Brain pericyte (primary cell): ENCODE measurements around the gene UBXN7.
"Not testable (repeated sequence)": the region's sequence is repeated elsewhere in the genome, so short reads cannot be mapped to it uniquely, and the experiment has no call there.

Experiments
- DNase-seq: peaks from one replicate; pipeline ENCODE4 v3.0.0-alpha.2; 2012; ENCODE audit warnings: low read depth, low spot score

The UBXN7 gene

DNA sequence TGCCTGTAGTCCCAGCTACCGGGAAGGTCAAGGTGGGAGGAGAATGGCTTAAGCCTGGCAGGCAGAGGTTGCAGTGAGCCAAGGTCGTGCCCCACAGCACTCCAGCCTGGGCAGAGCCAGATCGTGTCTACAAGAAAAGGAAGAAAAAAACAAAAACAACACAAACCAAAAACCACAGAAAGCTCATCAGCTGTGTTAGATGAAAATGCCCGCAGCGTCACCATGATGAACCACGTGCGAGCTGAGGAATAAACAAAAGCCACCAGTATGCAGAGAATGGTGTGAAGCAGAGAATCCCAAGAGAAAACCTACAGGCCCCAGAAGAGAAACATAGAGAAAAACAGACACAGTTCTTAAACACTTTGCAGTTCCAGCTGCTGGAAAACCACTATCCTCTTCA is 74.3 kb downstream of the UBXN7 start:
- DNase-seq: no peak

DNA sequence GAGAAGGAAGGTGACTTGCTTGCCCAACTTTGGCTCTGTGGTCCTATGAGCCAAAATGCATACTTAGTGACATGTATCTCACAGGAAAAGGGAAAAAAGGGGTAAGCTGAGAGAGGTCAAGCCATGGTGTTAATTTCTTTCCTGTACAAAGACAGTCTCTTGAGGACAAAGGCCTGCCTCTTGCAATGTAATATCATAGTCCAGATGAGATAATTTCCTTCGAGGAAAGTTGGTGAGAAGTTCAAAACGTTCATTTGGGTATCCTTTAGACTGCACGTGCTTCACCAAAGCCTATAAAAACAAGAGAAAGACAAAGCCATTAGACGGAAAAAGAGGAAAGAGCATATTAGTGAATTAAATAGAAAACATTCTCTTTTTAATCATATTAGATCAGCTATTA is 75.7 kb downstream of the UBXN7 start:
- DNase-seq: no peak

DNA sequence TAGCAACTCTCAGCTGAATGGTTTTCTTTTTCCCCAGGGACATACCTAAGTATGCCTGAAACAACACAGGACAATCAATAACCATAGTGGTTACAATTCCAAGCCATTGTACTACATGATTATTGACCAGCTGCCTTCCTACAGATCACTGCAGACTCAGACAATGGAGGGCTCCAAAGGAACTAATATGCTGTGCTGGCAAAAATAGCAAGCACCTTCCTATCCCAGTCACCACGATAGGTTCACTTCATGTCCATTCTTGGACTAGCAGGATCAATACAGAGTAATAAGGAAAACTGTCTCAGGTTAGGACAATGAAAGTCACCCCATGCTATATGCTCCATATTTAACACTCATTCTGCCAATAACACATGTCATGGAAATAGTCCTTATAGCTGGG is 76.6 kb downstream of the UBXN7 start:
- no peak for DNase-seq

DNA sequence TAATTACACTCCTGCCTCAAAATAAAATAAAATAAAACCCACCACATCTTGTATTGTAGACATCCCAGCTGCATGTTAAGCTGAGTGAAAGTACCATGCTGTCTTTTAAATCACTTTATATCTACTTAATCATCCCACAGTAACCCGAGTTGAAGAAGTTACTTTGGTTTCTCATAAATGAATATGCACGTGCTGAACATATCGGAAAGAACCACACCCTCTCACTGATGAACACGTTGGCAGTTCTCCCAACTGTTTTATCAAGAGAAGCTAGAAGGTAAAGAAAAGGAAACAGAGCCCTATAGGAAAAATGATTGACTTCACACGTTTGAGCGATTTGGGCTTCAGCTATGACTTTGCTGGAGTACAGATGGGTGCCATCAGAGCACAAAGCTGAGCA is 78.1 kb downstream of the UBXN7 start:
- DNase-seq: no peak

DNA sequence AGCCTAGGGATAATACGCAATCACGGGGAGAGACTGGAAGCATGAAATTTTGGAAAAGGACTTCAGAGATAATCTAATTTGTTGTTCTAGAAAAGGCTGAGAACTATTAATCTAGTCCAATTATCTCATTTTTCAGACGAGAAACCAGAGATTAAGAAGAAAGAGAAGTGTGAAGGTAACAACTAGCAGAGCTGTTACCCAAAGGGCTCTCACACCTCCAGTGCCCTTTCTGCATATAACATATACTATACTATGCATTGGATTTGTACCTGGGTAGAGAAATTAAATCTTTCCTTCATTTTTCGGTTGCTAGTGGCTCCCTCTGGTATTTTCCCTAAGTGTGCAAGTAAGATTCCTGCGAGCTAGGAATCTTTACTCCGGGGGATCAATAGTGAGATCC is 80.7 kb downstream of the UBXN7 start:
- no peak for DNase-seq

DNA sequence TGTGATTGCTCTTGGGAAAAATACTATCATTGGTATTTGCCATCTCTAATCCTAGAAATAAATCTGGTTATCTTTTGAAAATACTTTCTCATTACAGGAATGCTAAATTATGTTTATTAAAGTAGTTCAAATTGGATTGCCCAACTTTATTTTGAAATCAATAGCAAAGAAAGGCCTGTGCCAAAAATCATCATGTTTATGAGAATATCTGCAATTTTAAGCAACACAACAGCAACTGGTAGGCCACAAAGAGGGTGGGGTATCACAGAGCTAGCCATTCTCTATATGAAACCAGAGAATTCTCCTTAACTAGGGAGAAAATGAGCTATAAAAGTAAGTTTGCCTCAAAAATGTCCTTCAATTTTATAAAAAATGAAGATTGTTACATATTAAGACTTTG is 82.2 kb downstream of the UBXN7 start:
- no peak for DNase-seq

DNA sequence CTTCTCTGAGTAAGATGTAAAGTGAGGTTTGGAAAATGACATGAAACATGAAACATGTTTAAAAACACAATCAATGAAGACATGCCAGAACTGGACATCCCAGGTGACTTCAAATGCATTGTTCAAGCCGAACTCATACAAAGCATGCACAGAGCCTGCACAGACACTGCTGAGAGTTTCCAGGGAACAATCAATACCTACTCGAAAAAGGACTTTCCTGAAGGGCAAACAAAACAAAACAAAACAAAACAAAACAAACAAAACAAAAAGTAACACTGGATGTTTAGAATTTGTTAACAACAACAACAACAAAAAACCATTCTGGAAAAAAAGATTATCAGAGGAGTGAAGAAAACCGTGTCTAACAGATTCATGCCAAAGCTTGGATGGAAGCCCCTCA is 83.5 kb downstream of the UBXN7 start:
- no peak for DNase-seq

DNA sequence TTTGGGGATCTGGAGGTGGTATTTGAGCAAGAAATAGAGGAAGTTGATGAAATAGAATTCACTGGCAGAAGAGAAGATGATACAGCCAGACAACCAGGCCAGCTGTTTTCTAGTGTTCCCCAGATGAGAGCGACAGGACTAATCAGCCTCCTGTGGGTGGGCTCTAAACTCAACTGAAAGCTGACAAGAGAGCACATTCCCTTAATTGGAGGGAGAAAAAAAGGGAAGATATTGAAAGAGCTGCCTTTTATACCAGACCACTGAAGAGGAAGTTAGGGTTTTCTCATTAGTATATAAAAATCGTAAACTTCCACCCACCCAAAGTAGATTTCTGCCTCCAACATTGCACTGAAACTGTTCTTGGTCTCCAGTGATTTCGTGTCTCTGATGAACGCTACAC is 87.6 kb downstream of the UBXN7 start:
- no peak for DNase-seq

DNA sequence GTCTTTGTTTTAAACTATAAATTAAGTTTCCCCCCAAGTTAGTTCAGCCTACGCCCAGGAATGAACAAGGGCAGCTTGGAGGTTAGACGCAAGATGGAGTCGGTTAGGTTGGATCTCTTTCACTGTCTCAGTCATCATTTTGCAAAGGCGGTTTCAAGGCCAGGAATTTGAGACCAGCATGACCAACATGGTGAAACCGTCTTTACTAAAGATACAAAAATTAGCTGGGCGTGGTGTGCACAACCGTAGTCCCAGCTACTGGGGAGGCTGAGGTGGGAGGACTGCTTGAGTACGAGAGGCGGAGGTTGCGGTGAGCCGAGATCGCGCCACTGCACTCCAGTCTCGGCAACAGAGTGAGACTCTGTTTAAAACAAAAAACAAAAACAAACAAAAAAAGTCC is 88.3 kb downstream of the UBXN7 start:
- DNase-seq: not testable (repeated sequence)

DNA sequence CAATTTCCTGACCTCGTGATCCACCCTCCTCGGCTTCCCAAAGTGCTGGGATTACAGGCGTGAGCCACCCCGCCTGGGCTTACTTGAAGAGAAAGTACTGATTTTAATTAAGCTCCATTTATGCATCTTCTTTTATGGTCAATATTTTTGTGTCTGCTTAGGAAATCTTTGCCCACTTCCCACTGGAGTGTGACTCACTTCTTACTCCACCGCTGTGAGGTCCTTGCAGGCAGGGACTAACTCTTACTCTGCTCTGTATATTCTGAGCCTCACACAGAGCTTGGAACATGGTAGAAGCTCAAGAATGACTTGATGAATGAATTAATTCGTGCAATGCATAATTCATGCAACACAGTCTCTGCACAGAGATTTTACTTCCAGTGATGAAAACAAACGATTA is 91.1 kb downstream of the UBXN7 start:
- DNase-seq: no peak

DNA sequence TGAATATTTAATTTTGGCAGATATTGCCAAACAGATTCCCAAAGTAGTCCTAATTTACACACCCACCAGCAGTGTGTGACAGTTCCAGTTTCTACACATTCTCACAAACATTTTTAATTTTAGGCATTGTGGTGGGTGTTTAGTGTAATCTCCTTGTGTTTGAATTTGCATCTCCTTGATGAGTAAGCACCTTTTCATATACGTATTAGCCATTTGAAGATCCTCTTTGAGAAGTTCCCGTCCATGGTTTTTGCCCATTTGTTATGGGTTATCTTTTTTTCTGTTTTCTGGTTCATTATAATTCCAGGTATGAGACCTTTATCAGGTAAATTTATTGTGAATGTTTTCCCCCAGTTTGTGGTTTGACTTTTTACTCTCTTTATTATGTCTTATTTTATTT is 91.8 kb downstream of the UBXN7 start:
- no peak for DNase-seq

DNA sequence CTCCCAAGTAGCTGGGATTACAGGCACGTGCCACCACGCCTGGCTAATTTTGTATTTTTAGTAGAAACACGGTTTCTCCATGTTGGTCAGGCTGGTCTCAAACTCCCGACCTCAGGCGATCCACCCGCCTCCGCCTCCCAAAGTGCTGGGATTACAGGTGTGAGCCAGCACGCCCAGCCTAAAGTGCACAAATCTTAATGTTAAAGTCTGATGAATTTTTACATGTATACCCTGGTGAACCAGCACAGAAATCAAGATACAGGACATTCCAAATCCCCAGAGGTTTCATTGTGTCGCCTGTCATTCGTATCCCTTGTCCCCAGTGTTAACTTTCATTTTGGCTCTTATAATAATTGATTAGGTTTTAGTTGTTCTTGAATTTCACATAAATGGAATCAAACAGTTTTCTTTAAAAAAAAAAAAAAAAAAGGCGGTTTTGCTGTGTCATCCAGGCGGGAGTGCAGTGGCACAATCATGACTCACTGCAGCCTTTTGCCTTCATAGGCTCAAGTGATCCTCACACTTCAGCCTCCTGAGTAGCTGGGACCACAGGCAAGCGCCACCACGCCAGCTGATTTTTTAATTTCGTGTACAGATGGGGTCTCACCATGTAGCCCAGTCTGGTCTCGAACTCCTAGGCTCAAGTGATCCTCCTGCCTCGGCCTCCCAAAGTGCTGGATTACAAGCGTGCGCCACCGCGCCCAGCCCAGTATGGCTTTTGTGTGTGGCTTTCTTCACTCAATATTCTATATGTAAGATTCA is 92.6 kb downstream of the UBXN7 start:
- DNase-seq: no peak

DNA sequence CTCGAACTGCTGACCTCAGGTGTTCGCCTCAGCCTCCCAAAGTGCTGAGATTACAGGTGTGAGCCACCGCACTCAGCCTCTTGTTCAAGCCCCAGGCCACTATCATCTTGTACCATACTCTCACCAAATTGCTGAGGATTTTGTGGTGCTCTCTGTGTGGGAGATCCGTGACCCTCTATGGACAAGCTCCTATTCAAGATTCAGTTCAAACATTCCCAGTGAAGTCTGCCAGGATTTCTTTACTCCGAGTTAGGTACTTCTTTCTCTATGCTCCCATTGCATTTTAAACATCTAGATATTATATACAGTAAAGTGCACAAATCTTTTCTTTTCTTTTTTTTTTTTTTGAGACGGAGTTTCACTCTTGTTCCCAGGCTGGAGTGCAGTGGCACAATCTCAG is 93.2 kb downstream of the UBXN7 start:
- no peak for DNase-seq

DNA sequence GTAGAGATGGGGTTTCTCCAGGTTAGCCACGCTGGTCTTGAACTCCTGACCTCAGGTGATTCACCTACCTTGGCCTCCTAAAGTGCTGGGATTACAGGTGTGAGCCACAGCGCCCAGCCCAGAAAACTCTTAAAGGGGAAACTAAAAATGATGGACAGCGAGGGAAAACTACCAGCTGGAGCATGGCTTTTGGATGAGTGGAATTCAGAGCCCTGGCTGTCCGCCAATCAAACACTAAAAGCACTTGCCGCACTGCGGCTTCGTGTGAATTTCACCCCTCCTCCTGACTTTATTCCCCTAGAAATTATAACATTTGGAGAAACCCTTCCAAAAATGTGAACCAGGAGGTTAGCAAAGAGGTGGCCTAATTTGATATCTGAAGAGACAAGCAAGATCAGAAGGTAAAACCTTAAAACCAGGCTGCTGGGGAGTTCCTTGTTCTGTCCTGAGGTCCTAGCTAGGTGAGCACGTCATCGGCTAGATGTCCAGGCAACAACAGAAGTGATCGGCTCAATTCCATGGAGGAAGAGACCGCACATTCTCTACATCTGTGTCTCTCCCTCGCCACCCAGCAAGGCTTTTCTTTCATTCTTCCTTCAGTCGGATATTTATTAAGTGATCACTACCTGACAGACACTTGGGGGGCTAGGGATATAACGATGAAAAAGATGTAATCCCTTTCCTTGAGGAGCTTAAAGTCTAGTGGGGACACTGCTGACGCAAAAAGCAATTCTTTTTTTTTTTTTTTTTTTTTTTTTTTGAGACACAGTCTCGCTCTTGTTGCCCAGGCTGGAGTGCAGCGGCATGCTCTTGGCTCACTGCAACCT is 95.7 kb downstream of the UBXN7 start:
- DNase-seq: no peak

DNA sequence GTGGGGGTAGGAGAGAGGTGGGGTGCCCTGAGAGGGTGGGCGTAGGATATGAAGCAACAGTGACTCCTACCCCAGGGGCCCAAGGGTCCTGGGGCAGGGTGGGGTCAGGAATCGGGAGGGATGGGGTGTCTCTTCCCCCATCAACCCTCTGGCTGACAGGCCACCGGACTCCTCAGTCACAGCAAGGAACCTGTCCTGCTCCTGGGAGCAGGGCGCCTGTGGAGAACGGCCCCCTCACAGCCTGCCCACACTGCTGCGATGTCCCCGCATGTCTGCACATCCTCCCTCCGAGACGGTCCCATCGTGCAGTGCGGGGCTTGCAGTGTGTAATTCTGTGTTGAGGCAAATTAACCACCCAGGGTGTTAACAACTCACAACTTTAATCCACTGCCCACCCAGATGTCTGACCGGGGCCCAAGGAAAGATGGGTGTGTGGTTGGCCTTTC is 96.7 kb downstream of the UBXN7 start:
- no peak for DNase-seq

DNA sequence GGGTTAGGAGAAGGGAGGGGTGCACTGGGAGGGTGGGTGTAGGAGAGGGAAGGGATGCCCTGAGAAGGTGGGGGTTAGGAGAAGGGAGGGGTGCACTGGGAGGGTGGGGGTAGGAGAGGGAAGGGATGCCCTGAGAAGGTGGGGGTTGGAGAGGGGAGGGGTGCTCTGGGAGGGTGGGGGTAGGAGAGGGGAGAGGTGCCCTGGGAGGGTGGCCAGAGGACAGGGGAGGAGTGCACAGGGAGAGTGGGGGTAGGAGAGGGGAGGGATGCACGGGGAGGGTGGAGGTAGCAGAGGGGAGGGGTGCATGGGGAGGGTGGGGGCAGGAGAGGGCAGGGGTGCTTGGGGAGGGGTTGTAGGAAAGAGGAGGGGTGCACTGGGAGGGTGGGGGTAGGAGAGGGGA is 97.2 kb downstream of the UBXN7 start:
- no peak for DNase-seq

DNA sequence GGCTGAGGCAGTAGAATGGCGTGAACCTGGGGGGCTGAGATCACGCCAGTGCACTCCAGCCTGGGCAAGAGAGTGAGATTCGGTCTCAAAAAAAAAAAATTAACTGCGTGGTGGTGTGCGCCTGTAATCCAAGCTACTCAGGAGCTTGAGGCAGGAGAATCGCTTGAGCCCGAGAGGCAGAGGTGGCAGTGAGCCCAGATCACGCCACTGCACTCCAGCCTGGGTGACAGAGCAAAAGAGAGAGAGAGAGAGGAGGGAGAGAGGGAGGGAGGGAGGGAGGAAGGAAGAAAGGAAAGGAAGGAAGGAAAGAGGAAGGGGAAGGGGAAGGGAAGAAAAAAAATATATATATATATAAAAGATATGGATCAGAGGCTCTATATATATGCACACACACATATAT is 100.1 kb downstream of the UBXN7 start:
- DNase-seq: no peak

DNA sequence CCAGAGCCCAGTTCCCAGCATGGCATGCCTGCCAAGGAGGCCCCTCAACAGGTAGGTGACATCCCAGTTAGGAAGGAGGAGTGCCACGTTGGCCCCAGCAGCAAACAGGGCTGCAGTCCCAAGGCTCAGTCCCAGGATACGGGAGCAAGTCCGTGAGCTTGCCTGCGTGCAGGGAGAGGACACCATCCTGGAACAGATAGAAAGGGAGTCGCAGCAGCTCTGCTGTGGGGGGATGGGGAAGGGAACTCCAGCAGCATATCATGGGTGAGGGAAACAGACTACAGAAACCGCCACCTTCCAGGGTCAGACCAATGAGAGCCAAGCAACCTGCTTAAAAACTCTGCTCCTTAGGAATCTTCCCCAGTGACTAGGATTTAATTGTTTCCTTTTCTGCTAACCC is 104.8 kb downstream of the UBXN7 start:
- DNase-seq: no peak

DNA sequence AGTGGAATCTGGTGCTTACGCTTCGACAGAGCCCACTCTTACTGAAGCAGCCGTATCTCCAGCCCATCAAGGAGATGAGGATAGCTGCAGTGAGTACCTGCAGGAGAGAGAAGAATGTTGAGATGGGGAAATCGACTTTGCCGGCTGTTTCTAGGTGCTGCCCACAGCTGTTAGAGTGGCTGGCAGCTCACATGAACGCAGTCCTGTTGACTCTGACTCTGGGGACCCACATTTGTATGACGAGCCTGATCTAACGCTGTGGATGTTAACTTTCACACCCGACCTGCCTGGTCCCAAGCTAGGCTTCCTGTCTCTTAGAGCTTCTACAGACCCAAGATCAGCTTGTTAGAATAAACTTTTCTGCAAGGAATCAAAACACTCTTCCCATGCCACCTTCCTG is 105.3 kb downstream of the UBXN7 start:
- DNase-seq: no peak

DNA sequence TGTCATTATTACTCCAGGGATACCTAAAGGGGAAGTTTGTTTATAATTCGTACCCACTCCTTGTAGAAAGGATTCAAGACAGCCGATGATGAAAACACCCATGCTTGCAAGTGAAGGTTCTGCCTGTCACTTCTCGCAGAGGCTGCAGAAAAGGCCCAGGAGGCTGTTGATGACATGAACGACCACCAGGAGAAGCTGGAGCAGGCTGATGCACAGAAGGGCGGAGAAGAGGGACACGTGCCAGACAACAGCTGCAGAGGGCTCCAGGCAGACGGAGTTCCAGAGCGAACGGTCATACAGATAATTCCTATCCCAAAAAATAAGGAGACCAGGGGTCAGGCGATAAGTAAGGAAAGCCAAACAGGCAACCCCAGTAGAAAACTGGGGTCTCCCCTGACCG is 108.5 kb downstream of the UBXN7 start:
- no peak for DNase-seq

DNA sequence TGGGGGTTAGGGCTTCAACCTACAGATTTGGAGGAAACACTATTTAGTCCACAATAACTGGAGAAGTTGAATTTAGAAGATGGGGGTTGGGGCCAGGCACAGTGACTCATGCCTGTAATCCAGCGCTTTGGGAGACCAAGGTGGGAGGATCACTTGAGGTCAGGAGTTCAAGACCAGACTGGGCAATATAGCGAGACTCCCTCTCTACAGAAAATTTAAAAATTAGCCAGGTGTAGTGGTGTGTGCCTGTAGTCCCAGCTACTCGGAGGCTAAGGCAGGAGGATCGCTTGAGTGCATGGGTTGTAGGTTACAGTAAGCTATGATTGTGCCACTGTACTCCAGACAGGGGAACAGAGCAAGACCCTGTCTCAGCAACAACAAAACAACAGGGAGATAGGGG is 109.2 kb downstream of the UBXN7 start:
- DNase-seq: no peak

DNA sequence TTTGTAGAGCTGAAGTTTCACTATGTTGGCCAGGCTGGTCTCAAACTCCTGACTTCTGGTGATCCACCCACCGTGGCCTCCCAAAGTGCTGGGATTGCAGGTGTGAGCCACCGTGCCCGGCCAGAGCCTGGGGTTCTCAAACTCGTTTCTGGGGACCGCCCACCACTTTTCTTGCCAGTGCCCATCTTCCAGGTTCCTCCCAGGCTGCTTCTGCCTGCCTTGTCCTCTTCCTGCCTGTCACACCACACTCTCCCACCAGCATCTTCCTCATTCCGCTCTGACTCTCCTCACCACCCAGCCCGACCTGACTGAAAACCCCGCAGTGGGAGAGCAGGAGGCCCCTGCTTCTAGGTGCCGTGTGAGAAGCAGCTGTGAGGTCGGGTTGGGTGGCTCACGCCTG is 111.1 kb downstream of the UBXN7 start:
- DNase-seq: no peak

DNA sequence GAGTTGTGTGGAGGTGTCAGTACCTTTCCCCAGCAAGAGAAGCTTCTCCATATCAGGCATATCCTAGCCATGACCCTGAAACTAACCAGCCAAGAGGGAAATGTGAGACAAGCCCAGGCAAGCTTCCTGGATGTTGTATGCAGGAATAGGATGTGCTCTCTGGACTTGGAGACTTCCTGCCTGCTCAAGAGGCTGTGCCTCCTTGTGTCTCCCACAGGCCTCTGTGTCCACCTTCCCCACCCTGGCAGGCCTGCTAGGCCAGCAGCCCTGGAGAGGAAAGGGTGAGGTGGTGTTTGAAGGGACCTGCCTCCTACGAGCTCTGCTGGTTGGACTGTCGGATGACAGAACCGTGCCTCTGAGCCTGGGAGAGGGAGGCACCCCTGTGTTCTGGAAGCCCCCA is 112.1 kb downstream of the UBXN7 start:
- no peak for DNase-seq
